HS-5 (cell line): ENCODE data around the gene LCMT2.
"Not testable (repeated sequence)": the region's sequence is repeated elsewhere in the genome, so short reads cannot be mapped to it uniquely, and the experiment has no call there.

ENCODE experiments used
- DNase-seq: peaks from one replicate; pipeline ENCODE4 v3.0.0-alpha.2; 2012; ENCODE audit warnings: low read depth

The LCMT2 gene

GRCh38 chr15:43316016-43316970 is 14.1 kb downstream of the LCMT2 start:
- DNase-seq: no peak

GRCh38 chr15:43314171-43314570 is 16.2 kb downstream of the LCMT2 start:
- no peak for DNase-seq

- no peak for DNase-seq
Observed at GRCh38 chr15:43312378-43312777, 18.0 kb downstream of the LCMT2 start.

GRCh38 chr15:43302205-43302817 is 28.1 kb downstream of the LCMT2 start, which contains the start of gene TGM7:
TSS of gene TGM7 (minus strand) at chr15:43302255.
- DNase-seq: no peak

- no peak for DNase-seq
Observed at GRCh38 chr15:43299884-43300283, 30.5 kb downstream of the LCMT2 start.

- DNase-seq: no peak
Observed at GRCh38 chr15:43299411-43299810, 31.0 kb downstream of the LCMT2 start.

GRCh38 chr15:43294091-43294706 is 36.2 kb downstream of the LCMT2 start:
- DNase-seq: no peak

- DNase-seq: no peak
Observed at GRCh38 chr15:43293432-43293831, 36.9 kb downstream of the LCMT2 start.

GRCh38 chr15:43292375-43293078 is 37.8 kb downstream of the LCMT2 start:
- no peak for DNase-seq

- not testable (repeated sequence) for DNase-seq
Observed at GRCh38 chr15:43289656-43290055, 40.7 kb downstream of the LCMT2 start.

- no peak for DNase-seq
Observed at GRCh38 chr15:43287254-43287653, 43.1 kb downstream of the LCMT2 start.

GRCh38 chr15:43286074-43286473 is 44.3 kb downstream of the LCMT2 start:
- DNase-seq: no peak

GRCh38 chr15:43285609-43286037 is 44.8 kb downstream of the LCMT2 start:
- peak; percentile 43 for DNase-seq

GRCh38 chr15:43283526-43283925 is 46.8 kb downstream of the LCMT2 start:
- DNase-seq: no peak

- DNase-seq: no peak
Observed at GRCh38 chr15:43281926-43282602, 48.3 kb downstream of the LCMT2 start.

- no peak for DNase-seq
Observed at GRCh38 chr15:43280996-43281395, 49.4 kb downstream of the LCMT2 start.

GRCh38 chr15:43279496-43279895 is 50.9 kb downstream of the LCMT2 start:
- no peak for DNase-seq

GRCh38 chr15:43278869-43279268 is 51.5 kb downstream of the LCMT2 start:
- no peak for DNase-seq

- DNase-seq: no peak
Observed at GRCh38 chr15:43277901-43278300, 52.5 kb downstream of the LCMT2 start.

- DNase-seq: no peak
Observed at GRCh38 chr15:43277231-43277823, 53.0 kb downstream of the LCMT2 start.

- no peak for DNase-seq
Observed at GRCh38 chr15:43276563-43277200, 53.7 kb downstream of the LCMT2 start.
